Neuronal stem cell (in vitro differentiated cells): ENCODE measurements around the gene UGT1A9.

Experiments used
- DNase-seq: peaks from one replicate; pipeline ENCODE4 v3.0.0-alpha.2; 2013; ENCODE audit warnings: low spot score
- H2AFZ ChIP-seq: one replicate; pipeline ENCODE4 v1.6.1; 2013; ENCODE audit warnings: mild to moderate bottlenecking, low read length, inconsistent platforms
- H2AK5ac ChIP-seq: 2 replicates; pipeline ENCODE4 v1.6.1; 2013; ENCODE audit warnings: low read depth, mild to moderate bottlenecking, inconsistent platforms, low read length, moderate library complexity, mixed read lengths
- H2BK120ac ChIP-seq: 2 replicates; pipeline ENCODE4 v1.6.1; 2013; ENCODE audit warnings: low read depth, mild to moderate bottlenecking, inconsistent platforms, low read length, moderate library complexity, mixed read lengths
- H2BK12ac ChIP-seq: one replicate; pipeline ENCODE4 v1.6.1; 2013; ENCODE audit warnings: low read length, inconsistent platforms
- H2BK15ac ChIP-seq: 2 replicates; pipeline ENCODE4 v1.6.1; 2013; ENCODE audit warnings: mild to moderate bottlenecking, low read length, inconsistent platforms, mixed read lengths
- H2BK5ac ChIP-seq: one replicate; pipeline ENCODE4 v1.6.1; 2013; ENCODE audit warnings: inconsistent platforms, mild to moderate bottlenecking, low read length, moderate library complexity
- H3K14ac ChIP-seq: one replicate; pipeline ENCODE4 v1.6.1; 2013; ENCODE audit warnings: low read length, inconsistent platforms
- H3K18ac ChIP-seq: 2 replicates; pipeline ENCODE4 v1.6.1; 2013; ENCODE audit warnings: low read length, inconsistent platforms
- H3K23ac ChIP-seq: 2 replicates; pipeline ENCODE4 v1.6.1; 2013; ENCODE audit warnings: low read depth, mild to moderate bottlenecking, mixed read lengths, low read length, inconsistent platforms; ENCODE audit not compliant: poor library complexity
- H3K27ac ChIP-seq: replicated peaks from 3 replicates; pipeline ENCODE4 v1.5.1; 2013; ENCODE audit warnings: low read length, inconsistent platforms
- H3K27me3 ChIP-seq, 3 experiments: 2 replicates each; pipeline ENCODE4 v1.6.1; 2013; ENCODE audit warnings: low read length in 3 of 3, mild to moderate bottlenecking in 2 of 3, inconsistent platforms in 1 of 3, low read depth in 1 of 3, mixed read lengths in 1 of 3, moderate library complexity in 1 of 3; ENCODE audit not compliant: control insufficient read depth in 3 of 3, insufficient read depth in 3 of 3
- H3K36me3 ChIP-seq, 2 donors: replicated peaks in 1 of 2; 2 replicates each; pipeline ENCODE4 v1.6.1; 2013; ENCODE audit warnings: low read length in 2 of 2; ENCODE audit not compliant: control insufficient read depth in 2 of 2, insufficient read depth in 2 of 2
- H3K4ac ChIP-seq: 2 replicates; pipeline ENCODE4 v1.6.1; 2013; ENCODE audit warnings: inconsistent platforms, mild to moderate bottlenecking, low read length, moderate library complexity
- H3K4me1 ChIP-seq, 2 donors: 1 replicate in 1 of 2; 2 replicates in 1 of 2; pipeline ENCODE4 v1.6.1; 2013; ENCODE audit warnings: low read length in 2 of 2, low read depth in 1 of 2; ENCODE audit not compliant: control insufficient read depth in 2 of 2, insufficient read depth in 1 of 2
- H3K4me2 ChIP-seq: one replicate; pipeline ENCODE4 v1.6.1; 2013; ENCODE audit warnings: mild to moderate bottlenecking, low read length, inconsistent platforms; ENCODE audit not compliant: insufficient read depth, poor library complexity, severe bottlenecking
- H3K4me3 ChIP-seq, 2 donors: 2 replicates each; pipeline ENCODE4 v1.5.1; 2013; ENCODE audit warnings: low read length in 2 of 2, mild to moderate bottlenecking in 2 of 2, inconsistent platforms in 1 of 2, moderate library complexity in 1 of 2
- H3K79me1 ChIP-seq: one replicate; pipeline ENCODE4 v1.6.1; 2013; ENCODE audit warnings: low read depth, mild to moderate bottlenecking, inconsistent platforms, low read length, moderate library complexity
- H3K9ac ChIP-seq: one replicate; pipeline ENCODE4 v1.6.1; 2013; ENCODE audit warnings: mild to moderate bottlenecking, low read depth, low read length, inconsistent platforms; ENCODE audit not compliant: poor library complexity
- H3K9me3 ChIP-seq, 2 donors: replicated peaks in 1 of 2; 2 replicates each; pipeline versions ENCODE3 to v1.6.1; 2013; ENCODE audit warnings: low read length in 2 of 2, mild to moderate bottlenecking in 2 of 2, inconsistent platforms in 1 of 2, low read depth in 1 of 2, mixed read lengths in 1 of 2, moderate library complexity in 1 of 2; ENCODE audit not compliant: control insufficient read depth in 2 of 2, insufficient read depth in 1 of 2
- H4K8ac ChIP-seq: one replicate; pipeline ENCODE4 v1.6.1; 2013; ENCODE audit warnings: low read depth, mild to moderate bottlenecking, inconsistent platforms, low read length, moderate library complexity
- H4K91ac ChIP-seq: one replicate; pipeline ENCODE4 v1.6.1; 2013; ENCODE audit warnings: low read length, low read depth, mild to moderate bottlenecking, inconsistent platforms; ENCODE audit not compliant: poor library complexity
- WGBS, 2 donors: extraction: QIAGEN DNeasy Blood & Tissue Kit; methylation state at CpG; one replicate each; pipeline ENCODE4 v1.1.7; 2013; ENCODE audit warnings: missing lambda C conversion rate in 2 of 2, mixed read lengths in 1 of 2; ENCODE audit not compliant: insufficient read length in 2 of 2, insufficient replicate concordance in 1 of 2; ENCODE audit errors: extremely low coverage in 2 of 2; 5-methylcytosine and 5-hydroxymethylcytosine counted together

UGT1A9 gene

DNA sequence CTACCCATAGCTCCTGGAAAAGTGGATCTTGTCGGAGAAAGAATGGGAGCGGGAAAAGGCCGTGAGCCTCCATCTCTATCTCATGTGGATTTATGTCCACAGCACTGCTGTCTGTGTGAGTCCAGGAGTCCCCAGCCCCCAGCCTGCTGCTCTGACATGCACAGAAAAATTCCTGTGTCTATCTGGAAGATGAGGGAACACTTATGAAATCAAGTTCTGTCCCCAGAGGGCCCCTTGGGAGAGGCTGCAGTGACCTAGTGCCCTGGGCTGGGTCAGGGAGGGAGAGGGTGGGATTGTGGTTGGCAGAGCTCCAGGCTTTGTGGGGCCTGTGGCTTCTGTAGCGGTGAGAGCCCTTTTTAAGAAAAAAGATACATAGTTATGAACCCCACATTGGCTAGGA, 145.1 kb downstream of the UGT1A9 start:
- Histone ChIP-seq H3K9ac (no peak overlapping the region), H3K14ac (no peak overlapping the region), H2AK5ac (no peak overlapping the region), H3K4ac (no peak overlapping the region), H2BK12ac (no peak overlapping the region), H2BK5ac (no peak overlapping the region), H3K27ac (no peak overlapping the region), H3K18ac (no peak overlapping the region), H3K9me3 (no peaks in the 10 kb centered on the region), H2AFZ (no peak overlapping the region), H4K8ac (no peak overlapping the region), H2BK120ac (no peak overlapping the region), H3K4me2 (no peak overlapping the region), H3K4me1 (peaks cover 0 to 2% of the 10 kb centered on the region in 2 donors), H4K91ac (no peak overlapping the region), H3K79me1 (no peaks in the 10 kb centered on the region), H3K27me3 (peaks cover 0 to 3% (median 0%) of the 10 kb centered on the region in 3 experiments), H3K36me3 (no peaks in the 10 kb centered on the region), H2BK15ac (no peak overlapping the region), H3K4me3 (no peak overlapping the region), H3K23ac (no peak overlapping the region)
- WGBS, 2 donors, result no CpG with 5 or more reads among the region's 4 CpGs
- DNase-seq, result no peak

DNA sequence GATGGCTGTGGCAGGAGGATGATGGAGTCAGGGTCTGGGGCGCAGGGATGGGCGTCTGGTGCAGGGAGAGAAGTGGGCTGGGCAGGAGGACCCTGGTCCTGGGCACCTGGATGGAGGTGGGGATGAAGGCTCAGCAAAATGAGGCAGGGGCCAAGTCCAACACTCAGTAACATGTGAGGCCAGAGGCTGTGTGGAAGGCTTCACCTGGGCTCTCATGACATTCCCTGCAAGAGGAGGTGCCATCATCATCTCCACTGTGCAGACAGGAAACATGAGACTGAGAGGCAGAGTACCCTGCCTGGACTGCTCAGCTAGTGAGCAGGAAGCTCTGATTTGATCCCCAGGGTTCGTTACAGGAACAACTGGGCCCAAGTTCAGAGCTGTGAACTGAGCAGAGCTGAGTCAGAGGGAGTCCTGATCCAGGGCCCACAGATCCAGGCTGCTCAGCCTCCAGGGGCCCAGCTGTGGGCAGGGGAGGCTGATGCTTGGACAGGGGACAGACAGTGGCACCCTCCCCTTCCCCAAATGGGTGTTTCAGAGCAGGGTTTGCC, 145.7 kb downstream of the UGT1A9 start:
- H3K18ac ChIP-seq, result peak overlapping the region; percentile 50
- no peaks in the 10 kb centered on the region for H3K36me3 ChIP-seq
- peaks cover 0 to 2% of the 10 kb centered on the region in 2 donors for H3K4me1 ChIP-seq
- H3K9ac ChIP-seq, result peak overlapping the region; percentile 31
- H2BK15ac ChIP-seq, result no peak overlapping the region
- no peak overlapping the region for H3K4me2 ChIP-seq
- H3K14ac ChIP-seq, result peak overlapping the region; percentile 3
- peak overlapping the region; percentile 76 for H2AK5ac ChIP-seq
- H3K4me3 ChIP-seq, result no peak overlapping the region
- H2BK120ac ChIP-seq, result no peak overlapping the region
- no peak overlapping the region for H3K4ac ChIP-seq
- H3K27me3 ChIP-seq, result peaks cover 0 to 3% (median 0%) of the 10 kb centered on the region in 3 experiments
- no peak overlapping the region for H2BK5ac ChIP-seq
- H4K91ac ChIP-seq, result no peak overlapping the region
- no peak overlapping the region for H3K23ac ChIP-seq
- WGBS, 2 donors, result no CpG with 5 or more reads among the region's 3 CpGs
- no peak overlapping the region for H3K27ac ChIP-seq
- H3K9me3 ChIP-seq, result no peaks in the 10 kb centered on the region
- no peak overlapping the region for H2AFZ ChIP-seq
- no peak overlapping the region for H2BK12ac ChIP-seq
- no peaks in the 10 kb centered on the region for H3K79me1 ChIP-seq
- DNase-seq, result no peak
- no peak overlapping the region for H4K8ac ChIP-seq

DNA sequence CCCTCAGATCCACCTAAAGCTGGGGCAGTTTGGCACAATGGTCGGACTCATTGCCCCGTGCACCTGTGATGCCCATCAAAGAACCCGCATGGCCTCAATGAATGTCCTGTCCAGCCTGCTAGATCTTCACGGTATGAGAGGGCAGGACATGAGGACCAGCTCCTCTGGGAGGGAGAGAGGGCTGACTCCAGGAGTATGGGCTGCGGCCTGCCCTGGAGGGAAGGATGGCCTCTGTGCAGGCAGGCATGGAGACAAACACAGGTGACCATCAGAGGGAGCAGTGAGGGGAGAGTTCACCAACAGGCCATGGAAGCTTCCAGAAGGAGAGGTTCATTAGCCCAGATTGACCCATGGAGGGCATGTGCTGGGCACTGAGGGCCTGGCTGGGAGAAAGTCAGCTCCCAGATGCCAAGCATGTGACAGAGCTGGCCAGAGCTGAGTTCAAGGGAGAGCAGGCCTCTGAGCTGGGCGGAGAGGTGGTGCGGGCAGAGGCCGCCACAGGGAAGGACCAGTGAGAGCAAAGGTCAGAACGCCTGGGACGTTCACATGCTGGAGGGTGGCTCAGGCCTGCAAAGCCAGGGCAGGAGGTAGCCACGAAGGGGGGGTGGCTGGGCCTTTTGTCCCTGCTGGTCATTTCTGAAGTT, 146.4 kb downstream of the UGT1A9 start:
- Histone ChIP-seq H2AK5ac (peak overlapping the region; percentile 76), H3K4ac (no peak overlapping the region), H3K9me3 (no peaks in the 10 kb centered on the region), H2BK120ac (no peak overlapping the region), H2AFZ (no peak overlapping the region), H3K4me1 (peaks cover 0 to 2% of the 10 kb centered on the region in 2 donors), H4K8ac (no peak overlapping the region), H3K4me3 (no peak overlapping the region), H3K23ac (peak overlapping the region; percentile 62), H3K14ac (no peak overlapping the region), H4K91ac (no peak overlapping the region), H3K79me1 (no peaks in the 10 kb centered on the region), H3K9ac (peak overlapping the region; percentile 10), H2BK15ac (no peak overlapping the region), H2BK5ac (no peak overlapping the region), H3K27ac (no peak overlapping the region), H3K36me3 (no peaks in the 10 kb centered on the region), H3K27me3 (peaks cover 0 to 3% (median 0%) of the 10 kb centered on the region in 3 experiments), H2BK12ac (no peak overlapping the region), H3K4me2 (no peak overlapping the region), H3K18ac (peak overlapping the region; percentile 61)
- no CpG with 5 or more reads among the region's 11 CpGs for WGBS, 2 donors
- no peak for DNase-seq

GRCh38 chr2:233818639-233819621, 147.2 kb downstream of the UGT1A9 start:
- Histone ChIP-seq H4K8ac (no peak overlapping the region), H3K14ac (peak overlapping the region; percentile 42), H3K23ac (no peak overlapping the region), H3K9ac (no peak overlapping the region), H3K4me2 (no peak overlapping the region), H2AFZ (no peak overlapping the region), H3K79me1 (no peaks in the 10 kb centered on the region), H4K91ac (no peak overlapping the region), H2BK120ac (no peak overlapping the region), H2BK5ac (no peak overlapping the region), H3K4me3 (no peak overlapping the region), H3K27me3 (peaks cover 0 to 3% (median 0%) of the 10 kb centered on the region in 3 experiments), H3K9me3 (no peaks in the 10 kb centered on the region), H3K36me3 (no peaks in the 10 kb centered on the region), H3K4me1 (peaks cover 0 to 2% of the 10 kb centered on the region in 2 donors), H3K4ac (no peak overlapping the region), H3K27ac (no peak overlapping the region), H2AK5ac (peak overlapping the region; percentile 49), H2BK15ac (peak overlapping the region; percentile 35), H3K18ac (no peak overlapping the region), H2BK12ac (no peak overlapping the region)
- no CpG with 5 or more reads among the region's 17 CpGs for WGBS, 2 donors
- no peak for DNase-seq
